Head of caudate nucleus (tissue), 42 donors: ENCODE data around the gene KBTBD13.
"Not testable (repeated sequence)": the region's sequence is repeated elsewhere in the genome, so short reads cannot be mapped to it uniquely, and the experiment has no call there.

Experiments used
- DNase-seq, 42 donors: peaks; one replicate each; pipeline versions ENCODE4 v3.0.0 to v3.0.0-alpha.2; 2020 to 2021; ENCODE audit warnings: mixed read lengths in 7 of 42
- intact Hi-C: fragments of 100-400 bp; cut with DNase I; formaldehyde crosslinking; loops from one replicate; pipeline ENCODE4 v1.15.0; 2022

Gene KBTBD13

GRCh38 chr15:65076486-65077290 is at the start of gene KBTBD13:
TSS of gene KBTBD13 (plus strand) at chr15:65076746. CDS start at chr15:65076816, 70 bp downstream.
- DNase-seq, result no peak
- intact Hi-C loops, result no loop called here

- no peak for DNase-seq
- intact Hi-C loops, result no loop called here
These were observed 49.8 kb upstream of the KBTBD13 start for GRCh38 chr15:65026756-65027155.

- intact Hi-C loops, result no loop called here
- no peak for DNase-seq
These were observed 49.0 kb upstream of the KBTBD13 start for GRCh38 chr15:65027593-65027992.

DNA sequence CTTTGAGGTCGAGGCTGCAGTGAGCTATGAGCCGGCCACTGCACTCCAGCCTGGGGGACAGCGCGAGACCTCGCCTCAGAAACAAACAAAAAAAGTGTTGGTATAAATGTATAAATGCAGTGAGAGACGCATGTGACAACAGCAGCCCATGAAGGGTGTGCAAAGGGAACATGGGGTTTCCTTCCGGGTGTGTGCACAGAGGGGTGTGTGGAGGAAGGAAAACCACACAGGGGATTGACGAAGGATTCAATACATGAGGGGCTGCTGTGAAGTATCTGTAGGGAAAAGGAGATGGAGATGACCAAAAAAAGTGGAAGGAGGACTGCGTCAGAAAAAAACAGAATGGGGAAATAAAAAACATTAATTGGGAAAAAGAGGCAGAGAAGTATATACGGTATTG is 48.2 kb upstream of the KBTBD13 start:
- intact Hi-C loops, result no loop called here
- DNase-seq, result peak in 3 of 42 donors; percentile 7 to 39 (median 25)

DNA sequence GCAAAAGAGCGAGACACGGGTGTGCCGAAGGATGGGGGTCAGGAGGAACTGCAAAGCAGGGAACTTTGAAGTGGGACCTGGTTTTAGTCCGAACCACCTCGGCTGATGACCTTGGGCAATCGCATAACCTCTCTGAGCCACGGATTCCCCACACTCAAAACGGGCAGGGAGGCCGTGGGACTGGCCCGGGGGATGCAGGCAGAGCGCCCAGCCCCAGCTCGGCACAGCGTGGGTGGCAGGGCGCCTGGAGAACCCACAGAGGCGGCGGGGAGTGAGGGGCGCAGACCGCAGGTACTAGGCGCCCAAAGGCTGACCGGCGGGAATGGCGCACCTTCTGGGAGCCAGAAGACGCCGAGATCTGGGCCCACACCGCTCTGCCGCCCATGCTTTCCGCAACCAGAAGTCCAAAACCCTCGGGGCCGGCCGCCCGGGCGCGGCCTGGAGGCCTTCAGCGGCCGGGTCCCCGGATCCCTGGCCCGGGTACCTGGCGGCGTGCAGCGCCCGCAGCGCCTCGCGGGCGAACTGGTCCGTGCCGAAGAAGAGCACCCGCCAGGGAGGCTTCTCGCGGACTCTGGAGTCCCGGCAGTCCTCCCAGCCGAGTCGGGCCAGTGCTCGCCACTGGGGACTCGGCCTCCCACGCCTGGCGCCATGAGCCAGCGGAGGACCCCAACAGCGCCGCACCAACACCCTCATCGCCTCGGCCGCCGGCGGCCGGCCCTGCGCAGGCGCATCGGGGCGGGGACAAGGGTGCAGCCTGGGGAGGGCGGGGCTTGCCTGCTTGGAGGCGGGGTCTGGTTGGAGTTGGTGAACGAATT is 47.4 kb upstream of the KBTBD13 start, which contains the start of gene MTFMT:
TSS of gene MTFMT (minus strand) at position 719 of the 815 bp plus-strand sequence. CDS start at position 693, 26 bp downstream.
- peak; percentile 77 to 97 (median 93) for DNase-seq
- intact Hi-C loops, result no loop called here

DNA sequence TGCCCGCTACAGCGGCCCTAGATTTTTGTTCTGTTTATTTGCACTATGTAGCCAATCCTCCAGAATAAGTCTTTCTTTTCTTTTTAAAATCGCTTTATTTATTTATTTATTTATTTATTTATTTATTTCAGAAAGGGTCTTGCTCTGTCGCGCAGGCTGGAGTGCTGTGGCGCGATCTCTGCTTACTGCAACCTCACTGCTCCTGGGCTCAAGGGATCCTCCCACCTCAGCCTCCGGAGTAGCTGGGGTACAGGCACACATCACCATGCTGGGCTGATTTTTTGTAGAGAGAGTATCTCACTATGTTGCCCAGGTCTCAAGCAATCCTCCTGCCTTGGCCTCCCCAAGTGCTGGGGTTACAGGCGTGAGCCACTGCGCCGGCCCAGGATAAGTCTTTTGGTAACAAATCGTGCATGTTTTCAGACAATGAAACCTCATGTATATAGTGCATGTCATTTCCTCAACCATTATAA is 46.8 kb upstream of the KBTBD13 start:
- DNase-seq, result peak in 3 of 42 donors; percentile 11 to 35 (median 23)
- intact Hi-C loops, result no loop called here

DNA sequence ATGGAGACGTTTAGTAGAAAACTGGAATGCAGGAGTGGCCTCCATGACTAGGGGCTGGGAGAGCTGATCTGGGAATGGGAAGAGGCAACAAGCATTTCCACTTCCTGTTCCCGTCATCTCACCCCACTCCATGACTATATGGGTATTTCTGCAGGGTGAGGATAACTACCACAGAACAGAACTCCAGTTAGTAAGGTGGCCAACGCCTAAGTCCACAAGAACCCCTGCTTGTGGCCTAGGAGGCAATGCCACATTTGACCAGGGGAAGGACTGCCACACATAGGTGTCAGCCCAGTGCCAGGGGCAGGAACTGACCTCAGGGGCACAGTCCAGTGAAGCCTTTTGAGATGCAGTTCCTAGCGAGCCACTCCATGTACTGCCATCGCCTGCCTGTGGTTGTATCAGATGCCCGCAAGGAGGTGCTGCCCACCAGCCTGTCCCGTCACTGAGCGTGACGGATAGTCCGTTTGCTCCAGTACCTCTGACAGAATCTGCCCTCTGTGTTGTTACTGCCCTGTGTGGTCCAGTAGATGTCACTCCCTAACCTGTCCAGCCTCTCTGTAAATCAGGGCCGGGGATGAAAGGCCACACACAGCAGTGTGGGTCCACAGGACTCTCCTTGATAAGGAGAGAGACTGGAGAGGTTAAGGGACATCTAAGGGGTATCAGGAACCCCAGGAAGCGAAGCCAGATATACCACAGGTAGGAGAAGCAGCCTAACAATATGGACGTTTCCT is 43.6 kb upstream of the KBTBD13 start:
- intact Hi-C loops, result no loop called here
- peak in 35 of 42 donors; percentile 23 to 77 (median 50) for DNase-seq

- peak in 19 of 42 donors; percentile 21 to 68 (median 45) for DNase-seq
- intact Hi-C loops, result no loop called here
These were observed 42.8 kb upstream of the KBTBD13 start for GRCh38 chr15:65033659-65034269.

DNA sequence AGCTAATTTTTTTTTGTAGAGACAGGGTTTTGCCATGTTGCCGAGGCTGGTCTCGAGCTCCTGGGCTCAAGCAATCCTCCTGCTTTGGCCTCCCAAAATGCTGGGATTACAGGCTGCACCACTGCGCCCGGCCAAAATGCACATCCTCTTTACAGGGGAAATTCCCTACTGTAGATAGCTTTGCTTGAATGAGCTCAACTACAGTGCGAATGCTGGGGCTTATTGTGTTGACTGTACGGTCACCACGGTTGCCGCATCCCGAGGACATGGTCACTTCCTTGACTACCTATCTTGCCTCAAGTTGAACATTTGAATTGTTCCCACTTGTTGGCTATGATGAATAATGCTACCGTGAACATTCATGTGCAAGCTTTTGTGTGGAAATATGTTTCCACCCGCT is 41.8 kb upstream of the KBTBD13 start:
- no peak for DNase-seq
- intact Hi-C loops, result no loop called here

DNA sequence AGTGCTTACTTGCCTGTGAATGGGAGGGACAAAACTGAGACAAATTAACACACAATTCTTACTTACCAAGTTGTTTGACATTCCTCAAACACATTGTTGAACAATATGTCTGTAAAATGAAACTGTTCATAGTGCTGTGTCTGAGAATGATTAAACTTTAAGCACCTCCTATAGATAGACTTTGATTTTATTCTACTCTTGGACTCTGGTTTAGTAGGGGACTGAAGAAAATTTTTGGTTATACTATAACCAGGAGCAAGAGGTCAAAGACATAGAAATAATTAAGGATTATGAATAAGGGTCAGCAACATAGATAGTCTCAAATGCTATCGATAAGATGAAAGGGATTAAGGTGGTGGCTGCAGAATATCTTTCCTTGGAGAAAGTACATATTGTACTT is 39.2 kb upstream of the KBTBD13 start:
- DNase-seq, result no peak
- intact Hi-C loops, result no loop called here

GRCh38 chr15:65038428-65038827 is 38.1 kb upstream of the KBTBD13 start:
- no peak for DNase-seq
- intact Hi-C loops, result no loop called here

GRCh38 chr15:65038836-65039235 is 37.7 kb upstream of the KBTBD13 start:
- no peak for DNase-seq
- intact Hi-C loops, result no loop called here

DNA sequence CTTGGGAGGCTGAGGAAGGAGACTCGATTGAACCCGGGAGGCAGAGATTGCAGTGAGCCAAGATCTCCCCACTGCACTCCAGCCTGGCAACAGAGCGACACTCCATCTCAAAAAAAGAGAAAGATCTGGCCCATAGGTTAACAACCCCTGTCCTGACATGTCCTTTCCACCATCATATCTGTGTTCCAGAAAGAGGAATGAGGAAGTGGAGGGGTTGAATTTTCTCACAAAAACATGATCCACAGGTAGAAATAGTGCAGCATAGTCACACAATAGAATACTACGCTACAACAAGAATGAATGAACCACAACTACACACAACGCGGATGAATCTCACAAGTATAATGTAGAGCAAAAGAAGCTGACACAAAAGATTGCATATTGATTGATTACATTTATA is 36.1 kb upstream of the KBTBD13 start:
- intact Hi-C loops, result no loop called here
- no peak for DNase-seq

- intact Hi-C loops, result no loop called here
- no peak for DNase-seq
These were observed 34.8 kb upstream of the KBTBD13 start for GRCh38 chr15:65041787-65042186.

DNA sequence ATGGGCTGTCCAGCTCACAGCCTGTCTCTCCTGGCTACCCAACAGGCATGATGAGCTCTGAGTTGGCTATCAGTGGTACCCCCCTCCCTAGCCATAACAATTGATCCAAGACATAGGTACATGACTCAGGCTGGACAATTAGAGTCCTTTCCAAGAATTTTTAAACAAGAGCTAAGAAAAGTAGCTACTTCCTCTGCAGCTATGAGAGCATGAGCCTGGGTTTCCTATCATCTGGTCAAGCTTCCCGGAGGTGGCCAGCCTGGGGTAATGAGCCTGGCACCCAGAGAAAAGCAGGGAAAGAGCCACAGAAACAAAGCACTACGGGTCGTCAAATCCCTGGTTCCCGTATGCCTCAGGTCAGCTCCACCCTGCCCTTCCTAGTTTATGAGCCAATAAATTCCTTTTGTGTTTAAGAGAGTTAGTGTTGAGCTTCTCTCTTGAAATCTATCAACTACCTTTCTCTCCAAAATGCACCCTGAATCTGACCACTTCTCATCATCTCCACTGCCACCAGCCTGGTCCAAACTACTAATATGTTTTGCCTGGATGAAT is 33.7 kb upstream of the KBTBD13 start:
- intact Hi-C loops, result no loop called here
- DNase-seq, result peak in 1 of 42 donors; percentile 25

DNA sequence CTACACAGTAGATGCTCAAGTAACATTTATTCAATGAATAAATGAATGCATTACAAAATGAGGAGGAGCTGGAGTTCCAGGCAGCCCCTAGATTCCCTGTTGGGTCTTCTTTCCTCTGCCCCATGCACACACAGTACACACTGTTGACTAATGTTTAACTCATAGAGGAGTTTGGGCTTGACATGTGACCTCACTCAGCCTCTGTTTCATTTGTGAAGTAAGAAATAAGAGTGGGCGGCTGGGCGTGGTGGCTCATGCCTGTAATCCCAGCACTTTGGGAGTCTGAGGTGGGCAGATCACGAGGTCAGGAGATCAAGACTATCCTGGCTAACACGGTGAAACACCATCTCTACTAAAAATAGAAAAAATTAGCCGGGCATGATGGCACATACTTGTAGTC is 32.3 kb upstream of the KBTBD13 start:
- DNase-seq, result peak in 2 of 42 donors; percentile 6 to 12
- intact Hi-C loops, result not testable (repeated sequence)

GRCh38 chr15:65044724-65045481 is 31.6 kb upstream of the KBTBD13 start, which contains the start of gene SLC51B:
TSS of gene SLC51B (plus strand) at chr15:65045387. CDS start at chr15:65050005, 4,618 bp downstream.
- DNase-seq, result peak in 1 of 42 donors; percentile 15
- intact Hi-C loops, result no loop called here

DNA sequence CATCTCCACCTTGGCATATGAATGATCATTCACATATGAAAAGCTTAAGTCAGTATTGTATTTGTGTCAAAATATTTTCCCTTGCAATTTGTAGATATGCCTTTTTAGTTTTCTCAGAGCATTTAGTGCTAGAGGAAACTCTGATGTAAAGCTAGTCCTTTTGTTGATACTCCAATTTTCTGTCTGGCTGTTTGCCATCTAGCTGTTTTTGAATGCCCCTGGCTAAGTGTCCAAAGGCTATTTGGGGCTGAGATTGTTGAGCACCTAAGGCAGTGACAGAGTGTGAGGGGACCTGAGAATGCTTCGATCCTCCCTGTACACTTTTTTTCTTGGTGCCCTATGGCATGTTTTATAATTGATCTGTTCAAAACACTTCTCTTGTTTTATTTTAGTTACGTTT is 28.3 kb upstream of the KBTBD13 start:
- DNase-seq, result no peak
- intact Hi-C loops, result no loop called here
